ENCODE results near the gene HPGDS.

- TF ChIP-seq CTCF (tag by site-specific recombination; IDR thresholded peaks at IDR 0.05): no peak
- TF ChIP-seq SETDB1 (IDR thresholded peaks at IDR 0.05; ENCODE audit: insufficient read length, low read length): no peak
- TF ChIP-seq ZNF692 (tag by site-specific recombination; IDR thresholded peaks at IDR 0.05): no peak
- TF ChIP-seq HOXA7 (CRISPR knock-in tag; IDR thresholded peaks at IDR 0.05; ENCODE audit: borderline replicate concordance): no peak
- no peak for TF ChIP-seq GLIS1 (tag by site-specific recombination; IDR thresholded peaks at IDR 0.05)
- TF ChIP-seq ZNF558 (tag by site-specific recombination; IDR thresholded peaks at IDR 0.05): no peak
- TF ChIP-seq PRDM10 (tag by site-specific recombination; IDR thresholded peaks at IDR 0.05): no peak
These were observed 7.5 kb upstream of the HPGDS start for GRCh38 chr4:94350095-94350494.
